Loucy (cell line): ENCODE results near the gene PKD2L1.

Experiments
- H2AFZ ChIP-seq: fragments of 200-600 bp; sonication (generic); 2 replicates; pipeline ENCODE4 v1.6.0; 2016; ENCODE audit warnings: antibody characterized with exemption, mild to moderate bottlenecking, low read length, moderate library complexity
- H3F3A ChIP-seq: fragments of 200-600 bp; 2 replicates; pipeline ENCODE4 v1.6.0; 2016; ENCODE audit warnings: antibody characterized with exemption, low read depth, mild to moderate bottlenecking
- H3K27me3 ChIP-seq: fragments of 200-600 bp; sonication (generic); 2 replicates; pipeline ENCODE4 v1.6.1; 2014; ENCODE audit warnings: low read length, mild to moderate bottlenecking; ENCODE audit not compliant: insufficient read depth, poor library complexity, severe bottlenecking
- H3K36me3 ChIP-seq: fragments of 200-600 bp; sonication (generic); 2 replicates; pipeline ENCODE4 v1.6.1; 2016; ENCODE audit warnings: low read length; ENCODE audit not compliant: insufficient read depth
- H3K4me1 ChIP-seq: fragments of 200-600 bp; sonication (generic); 2 replicates; pipeline ENCODE4 v1.5.1; 2014; ENCODE audit warnings: low read length, mild to moderate bottlenecking; ENCODE audit not compliant: insufficient read depth, poor library complexity, severe bottlenecking
- H3K4me2 ChIP-seq: fragments of 200-600 bp; sonication (generic); 2 replicates; pipeline ENCODE4 v1.6.0; 2014; ENCODE audit warnings: antibody characterized with exemption, low read length, low read depth, mild to moderate bottlenecking; ENCODE audit not compliant: poor library complexity, severe bottlenecking
- H3K4me3 ChIP-seq: fragments of 200-600 bp; sonication (generic); 2 replicates; pipeline ENCODE4 v1.5.1; 2014; ENCODE audit warnings: low read length, mild to moderate bottlenecking, mixed read lengths; ENCODE audit not compliant: poor library complexity, severe bottlenecking
- H3K79me2 ChIP-seq: fragments of 200-600 bp; sonication (generic); 2 replicates; pipeline ENCODE4 v1.6.1; 2014; ENCODE audit warnings: low read length; ENCODE audit not compliant: insufficient read depth
- H3K9ac ChIP-seq: fragments of 200-600 bp; sonication (generic); 2 replicates; pipeline ENCODE4 v1.6.0; 2014; ENCODE audit warnings: mild to moderate bottlenecking, low read depth, low read length, moderate library complexity; ENCODE audit not compliant: poor library complexity, severe bottlenecking
- H3K9me2 ChIP-seq: fragments of 200-600 bp; sonication (generic); replicated peaks from 2 replicates; pipeline ENCODE4 v1.6.1; 2016; ENCODE audit warnings: low read depth, low read length, mixed read lengths
- H3K9me3 ChIP-seq: fragments of 200-600 bp; sonication (generic); 2 replicates; pipeline ENCODE4 v1.6.1; 2014; ENCODE audit warnings: mild to moderate bottlenecking, antibody characterized with exemption, low read length, low read depth; ENCODE audit not compliant: insufficient read depth
- H4K20me1 ChIP-seq: fragments of 200-600 bp; sonication (generic); 2 replicates; pipeline ENCODE4 v1.6.0; 2014; ENCODE audit warnings: antibody characterized with exemption, low read length, mild to moderate bottlenecking; ENCODE audit not compliant: insufficient read depth, poor library complexity, severe bottlenecking
- CTCF ChIP-seq: fragments of 200-600 bp; sonication (generic); conservative IDR thresholded peaks from 2 replicates; pipeline ENCODE4 v1.5.1; 2014; ENCODE audit warnings: mild to moderate bottlenecking, antibody characterized with exemption, low read length
- EZH2phosphoT487 ChIP-seq: fragments of 200-600 bp; IDR thresholded peaks from 2 replicates; pipeline ENCODE4 v1.6.1; 2018; ENCODE audit warnings: antibody characterized with exemption, mild to moderate bottlenecking, moderate library complexity, borderline replicate concordance

Gene PKD2L1

GRCh38 chr10:100371482-100372027 is 41.5 kb upstream of the PKD2L1 start:
- H3K4me3 ChIP-seq = peak overlapping the region; percentile 36
- H3K9ac ChIP-seq = peak overlapping the region; percentile 49

DNA sequence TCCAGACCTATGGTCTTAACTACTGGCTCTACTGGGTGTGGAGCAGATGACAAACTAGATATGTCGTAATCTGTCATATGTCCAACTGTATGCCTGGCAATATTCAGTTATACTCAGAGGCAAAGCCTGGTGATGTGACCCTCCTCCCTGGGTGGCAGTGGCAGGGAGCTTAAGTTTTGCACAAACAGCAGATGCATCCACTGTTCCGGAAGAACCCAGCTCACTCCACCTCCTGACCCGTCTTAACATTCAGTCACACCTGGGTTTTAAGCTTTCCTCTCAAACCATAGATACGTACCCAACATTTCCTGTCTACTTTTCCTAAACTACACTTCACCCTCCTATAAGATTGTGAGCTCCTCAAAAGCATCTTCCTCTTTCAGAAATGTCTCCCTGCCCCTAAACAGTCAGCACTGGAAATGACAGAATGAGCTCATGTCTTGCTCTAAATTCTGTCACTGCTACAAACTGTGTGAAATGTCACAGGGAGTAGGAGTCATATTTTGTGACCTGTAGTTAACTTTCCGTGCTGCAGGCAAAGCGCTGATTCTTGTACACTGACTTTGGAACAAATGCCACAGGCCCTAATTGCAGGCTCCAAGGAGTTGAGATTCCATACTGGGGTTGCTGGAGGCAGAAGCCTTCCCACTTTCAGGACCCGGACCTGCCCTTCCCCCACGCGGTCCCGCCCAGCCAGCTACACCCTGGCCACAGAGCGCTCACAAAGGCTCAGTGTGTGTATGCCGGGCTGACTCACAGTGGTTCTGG is 40.9 kb upstream of the PKD2L1 start:
- H4K20me1 ChIP-seq = no peaks in the 10 kb centered on the region
- peaks cover 11% of the 10 kb centered on the region; the same call in 1 of the 2 replicates for H3F3A ChIP-seq
- H3K27me3 ChIP-seq = no peaks in the 10 kb centered on the region
- H2AFZ ChIP-seq = no peak overlapping the region
- no peaks in the 10 kb centered on the region for H3K9me3 ChIP-seq
- TF ChIP-seq CTCF (no peak), EZH2phosphoT487 (no peak)
- H3K9me2 ChIP-seq = no peaks in the 10 kb centered on the region
- peak overlapping the region; percentile 80 for H3K4me2 ChIP-seq
- peaks cover 37% of the 10 kb centered on the region for H3K4me1 ChIP-seq
- peak overlapping the region; percentile 49 for H3K9ac ChIP-seq
- peaks cover 26% of the 10 kb centered on the region for H3K79me2 ChIP-seq
- H3K4me3 ChIP-seq = peak overlapping the region; percentile 36
- H3K36me3 ChIP-seq = no peaks in the 10 kb centered on the region

More at GRCh38 chr10:100371482-100372027, 41.5 kb upstream of the PKD2L1 start:
- Histone ChIP-seq H3K27me3 (no peaks in the 10 kb centered on the region), H4K20me1 (no peaks in the 10 kb centered on the region), H3K36me3 (no peaks in the 10 kb centered on the region), H3K9me3 (no peaks in the 10 kb centered on the region), H3F3A (peaks cover 11% of the 10 kb centered on the region; the same call in 1 of the 2 replicates), H3K79me2 (peaks cover 26% of the 10 kb centered on the region), H3K9me2 (no peaks in the 10 kb centered on the region), H3K4me2 (peak overlapping the region; percentile 80), H3K4me1 (peaks cover 37% of the 10 kb centered on the region), H2AFZ (no peak overlapping the region)
- TF ChIP-seq CTCF = no peak

DNA sequence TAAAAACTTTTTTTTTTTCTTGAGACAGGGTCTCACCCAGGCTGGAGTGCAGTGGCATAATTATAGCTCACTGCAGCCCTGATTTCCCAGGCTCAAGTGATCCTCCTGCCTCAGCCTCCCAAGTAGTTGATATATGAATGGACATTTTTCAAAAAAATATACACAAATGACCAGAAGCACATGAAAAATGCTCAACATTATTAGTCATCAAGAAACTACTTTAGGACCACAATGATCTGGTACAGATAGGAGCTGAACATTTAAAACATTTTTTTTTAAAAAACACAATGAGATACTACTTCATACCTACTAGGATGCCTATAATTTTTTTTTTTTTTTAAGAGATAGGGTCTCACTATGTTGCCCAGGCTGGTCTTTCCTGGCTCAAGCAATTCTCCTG is 38.7 kb upstream of the PKD2L1 start:
- H3K79me2 ChIP-seq = peaks cover 11% of the 10 kb centered on the region
- H3K4me2 ChIP-seq = no peak overlapping the region

More for the DNA sequence above, 38.7 kb upstream of the PKD2L1 start:
- Histone ChIP-seq H3K4me3 (no peak overlapping the region), H3K9me2 (no peaks in the 10 kb centered on the region), H2AFZ (no peak overlapping the region), H4K20me1 (peaks cover 13% of the 10 kb centered on the region), H3K9me3 (no peaks in the 10 kb centered on the region), H3F3A (peaks cover 19% of the 10 kb centered on the region; the same call in 1 of the 2 replicates), H3K27me3 (no peaks in the 10 kb centered on the region), H3K36me3 (peaks cover 5% of the 10 kb centered on the region; the same call in 1 of the 2 replicates), H3K9ac (no peak overlapping the region), H3K4me1 (peaks cover 30% of the 10 kb centered on the region)
- TF ChIP-seq CTCF (no peak), EZH2phosphoT487 (no peak)
